Skeletal muscle satellite cell (primary cell): ENCODE data around the gene TRANK1. TPM values are rescaled to one million over a fixed set of nuclear protein-coding genes. Genes with fewer than 3 reads are reported as not detected.

Experiments
- H3K27me3 ChIP-seq: 2 replicates; pipeline ENCODE4 v1.7.0; 2013; ENCODE audit warnings: low read length; ENCODE audit not compliant: control insufficient read depth, insufficient read depth
- H3K36me3 ChIP-seq: 2 replicates; pipeline ENCODE4 v1.7.0; 2013; ENCODE audit warnings: mild to moderate bottlenecking, control low read depth, low read length; ENCODE audit not compliant: insufficient read depth
- H3K4me1 ChIP-seq: 2 replicates; pipeline ENCODE4 v1.7.0; 2013; ENCODE audit warnings: low read length; ENCODE audit not compliant: control insufficient read depth, insufficient read depth
- H3K4me2 ChIP-seq: 2 replicates; pipeline ENCODE4 v1.7.0; 2013; ENCODE audit warnings: mild to moderate bottlenecking, low read length
- H3K4me3 ChIP-seq: 2 replicates; pipeline ENCODE4 v1.7.0; 2013; ENCODE audit warnings: low read length
- H3K9ac ChIP-seq: 2 replicates; pipeline ENCODE4 v1.7.0; 2013; ENCODE audit warnings: mild to moderate bottlenecking, low read depth, low read length, moderate library complexity
- H3K9me3 ChIP-seq: replicated peaks from 2 replicates; pipeline ENCODE4 v1.7.0; 2013; ENCODE audit warnings: mild to moderate bottlenecking, control low read depth, low read length
- small RNA-seq: library from RNA; depleted of rRNA; stranded (forward); fragments of <200 nt; gene quantifications from one replicate; pipeline ENCODE3, GENCODE V24; 2012

TRANK1 gene

DNA sequence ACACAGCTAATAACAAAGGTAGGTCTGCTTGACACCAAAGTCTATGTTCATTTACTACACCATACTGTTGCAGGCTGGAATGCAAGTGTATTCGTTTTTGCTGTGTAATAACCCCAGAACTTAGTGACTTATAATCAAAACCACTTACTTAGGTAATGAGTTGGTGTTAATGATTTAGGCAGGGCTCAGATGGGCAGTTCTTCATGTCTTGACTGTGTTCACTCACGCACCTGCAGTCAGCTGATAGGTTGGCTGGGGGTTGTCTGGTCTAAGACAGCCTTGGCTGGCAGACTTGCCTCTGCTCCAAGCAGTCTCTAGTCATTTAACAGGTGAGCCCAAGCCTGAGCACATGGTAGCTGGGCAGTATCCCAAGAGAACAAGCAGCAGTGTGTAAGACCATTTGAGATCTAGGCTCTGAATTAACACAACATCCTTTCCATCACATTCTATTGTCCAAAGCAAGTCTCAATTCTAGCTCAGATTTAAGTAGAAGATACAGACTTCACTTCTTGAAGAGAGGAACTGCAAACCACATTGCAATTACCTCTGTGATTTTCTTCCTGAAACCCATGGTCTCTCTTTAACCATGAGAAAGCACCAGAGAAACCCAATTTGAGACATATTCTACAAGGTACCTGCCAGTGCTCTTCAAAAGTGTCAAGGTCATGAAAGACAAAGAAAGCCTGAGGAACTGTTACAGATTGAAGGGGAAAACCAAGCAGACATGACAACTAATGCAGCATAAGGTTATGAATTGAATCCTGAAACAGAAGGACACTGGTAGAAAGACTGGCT is 167.2 kb downstream of the TRANK1 start:
- Histone ChIP-seq H3K4me2 (no peak overlapping the region), H3K36me3 (no peaks in the 10 kb centered on the region), H3K4me1 (no peaks in the 10 kb centered on the region), H3K27me3 (peaks cover 8% of the 10 kb centered on the region), H3K9me3 (no peaks in the 10 kb centered on the region), H3K9ac (no peak overlapping the region), H3K4me3 (no peak overlapping the region)

Small RNAs within 50 kb of the gene (small RNA-seq; reads per million reads assigned to genes)
- not detected for gene RNU6ATAC4P
